HUDEP-2 (cell line): ENCODE results near the gene NET1.
"Not testable (repeated sequence)": the region's sequence is repeated elsewhere in the genome, so short reads cannot be mapped to it uniquely, and the experiment has no call there.

Source experiments
- DNase-seq, 76 experiments: peaks; one replicate each; lab custom pipeline; 2025; ENCODE audit not compliant: unreplicated experiment in 76 of 76; lab: John Stamatoyannopoulos, UW

Gene NET1

GRCh38 chr10:5461914-5462840 lies 49.8 kb downstream of the NET1 start:
- DNase-seq = peak in 7 of 76 experiments; percentile 14 to 62 (median 43)

DNA sequence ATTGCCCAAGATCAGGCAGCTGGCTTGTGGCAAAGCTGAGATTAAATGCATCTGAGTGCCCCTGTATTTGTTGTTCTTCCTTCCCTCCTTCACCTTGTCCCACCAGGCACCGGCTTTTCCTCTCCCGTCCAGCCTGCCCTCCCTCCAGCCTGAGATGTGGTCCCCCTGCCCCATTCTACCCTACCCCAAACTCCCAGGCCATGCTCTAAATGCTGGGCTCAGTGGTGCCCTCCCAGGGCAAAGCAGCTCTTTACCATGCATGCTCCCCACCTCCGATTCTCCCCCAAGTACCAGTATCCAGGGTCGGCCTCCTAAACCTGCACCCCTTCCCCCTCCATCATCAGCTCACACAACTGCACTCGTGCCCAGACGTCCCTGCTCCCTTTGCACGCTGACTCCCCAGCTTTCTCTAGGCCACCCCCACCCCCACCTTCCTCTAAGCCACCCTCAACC lies 50.5 kb downstream of the NET1 start:
- no peak for DNase-seq

DNA sequence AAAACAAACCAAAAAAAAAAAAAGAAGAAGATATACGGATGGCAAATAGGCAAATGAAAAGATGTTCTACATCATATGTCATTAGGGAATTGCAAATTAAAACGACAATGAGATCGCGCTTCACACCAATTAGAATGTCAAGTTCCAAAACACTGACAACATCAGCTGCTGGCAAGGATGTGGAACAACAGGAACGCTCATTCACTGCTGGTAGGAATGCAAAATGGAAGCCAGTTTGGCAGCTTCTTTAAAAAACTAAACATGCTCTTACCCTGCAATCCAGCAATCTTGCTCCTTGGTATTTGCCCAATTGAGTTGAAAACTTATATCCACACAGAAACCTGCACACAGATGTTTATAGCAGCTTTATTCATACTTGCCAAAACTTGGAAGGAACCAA lies 52.2 kb downstream of the NET1 start:
- DNase-seq = no peak

- no peak for DNase-seq
Observed at GRCh38 chr10:5465976-5466450, 53.7 kb downstream of the NET1 start.

- DNase-seq = no peak
Observed at GRCh38 chr10:5466451-5467206, 54.3 kb downstream of the NET1 start.

DNA sequence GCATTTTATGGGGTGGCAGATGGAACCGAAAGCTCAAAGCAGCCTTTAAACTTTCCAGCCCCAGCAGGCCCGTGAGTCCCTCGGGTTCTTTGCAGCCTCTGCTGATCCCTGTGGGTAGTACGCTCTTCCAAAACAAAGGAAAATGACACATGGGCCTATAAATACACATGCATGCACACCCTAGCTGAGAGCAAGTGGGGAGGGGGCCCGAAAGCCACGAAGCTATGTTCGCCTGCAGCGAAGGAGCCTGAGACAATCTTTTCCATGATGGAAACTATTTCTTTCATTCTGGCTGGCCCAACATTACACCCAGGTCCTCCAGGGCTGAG lies 54.8 kb downstream of the NET1 start:
- DNase-seq = no peak

- no peak for DNase-seq
Observed at GRCh38 chr10:5467634-5468255, 55.4 kb downstream of the NET1 start.

DNA sequence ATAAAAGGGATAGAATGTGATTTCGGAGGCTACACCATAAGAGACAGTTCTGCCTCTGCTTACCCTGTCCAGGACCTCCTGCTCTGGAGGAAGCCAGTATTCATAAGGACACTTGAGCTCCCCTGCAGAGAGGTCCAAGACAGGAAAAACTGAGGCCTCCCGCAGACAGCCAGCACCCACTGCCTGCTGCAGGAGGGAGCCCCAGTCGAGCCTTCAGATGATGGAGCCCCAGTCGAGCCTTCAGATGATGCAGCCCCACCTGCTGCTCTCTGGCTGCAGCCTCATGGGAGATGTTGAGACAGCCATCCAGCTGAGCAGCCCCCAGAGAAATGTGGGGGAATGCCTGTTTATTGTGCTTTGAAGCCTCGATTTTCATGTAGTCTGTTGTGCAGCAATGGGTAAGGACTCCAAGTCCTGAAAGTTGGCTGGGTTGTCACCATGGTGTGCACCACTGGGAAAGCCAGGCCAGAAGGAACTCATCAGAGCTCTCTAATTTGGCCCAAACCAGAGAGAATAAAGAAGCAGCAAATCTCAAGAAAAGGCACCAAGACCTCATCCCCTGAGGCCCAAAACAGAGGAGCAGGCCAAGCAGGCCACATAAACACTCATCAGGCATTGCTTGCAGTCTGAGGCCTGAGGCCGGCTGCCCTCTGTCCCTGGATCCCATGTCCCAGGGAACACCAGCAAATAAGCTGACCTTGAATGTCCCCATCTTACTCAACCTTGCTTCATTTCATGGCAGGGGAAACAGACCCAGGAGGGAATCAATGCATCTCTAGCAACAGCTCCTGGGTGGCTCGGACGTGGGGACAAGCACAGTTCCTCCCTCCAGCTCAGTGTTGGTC lies 56.1 kb downstream of the NET1 start:
- no peak for DNase-seq

DNA sequence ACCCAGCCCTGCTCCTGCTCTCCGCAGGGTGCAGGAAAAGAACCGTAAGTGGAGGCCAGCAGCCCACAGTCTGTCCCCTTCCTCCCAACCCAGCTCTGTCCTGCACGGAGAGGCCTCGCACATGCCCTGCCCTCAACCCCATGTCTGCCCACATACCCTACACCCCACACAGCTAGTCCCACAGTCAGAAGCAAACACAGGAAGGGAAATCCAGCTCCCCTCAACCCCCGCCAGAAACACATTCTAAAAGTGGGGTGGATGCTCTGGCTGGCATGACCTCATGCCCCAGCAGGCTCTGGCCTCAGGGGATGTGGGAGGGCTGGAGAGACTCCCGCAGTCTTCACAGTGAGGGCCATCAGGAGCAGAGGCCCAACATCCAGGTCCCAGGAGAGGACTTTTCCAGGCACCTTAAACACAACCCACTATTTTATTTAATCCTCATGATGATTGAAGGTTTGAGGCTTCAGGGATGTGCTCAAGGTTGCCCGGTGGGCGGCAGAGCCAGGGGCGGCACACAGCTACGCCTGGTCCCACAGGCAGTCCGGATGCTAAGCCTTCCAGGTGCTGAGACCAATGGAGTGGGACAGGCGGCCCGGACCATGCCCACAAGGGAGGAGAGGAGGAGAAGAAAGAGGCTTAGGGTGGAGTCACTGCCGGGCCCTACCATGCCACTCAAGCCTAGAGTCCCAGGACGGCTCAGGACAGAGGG lies 57.1 kb downstream of the NET1 start:
- no peak for DNase-seq

DNA sequence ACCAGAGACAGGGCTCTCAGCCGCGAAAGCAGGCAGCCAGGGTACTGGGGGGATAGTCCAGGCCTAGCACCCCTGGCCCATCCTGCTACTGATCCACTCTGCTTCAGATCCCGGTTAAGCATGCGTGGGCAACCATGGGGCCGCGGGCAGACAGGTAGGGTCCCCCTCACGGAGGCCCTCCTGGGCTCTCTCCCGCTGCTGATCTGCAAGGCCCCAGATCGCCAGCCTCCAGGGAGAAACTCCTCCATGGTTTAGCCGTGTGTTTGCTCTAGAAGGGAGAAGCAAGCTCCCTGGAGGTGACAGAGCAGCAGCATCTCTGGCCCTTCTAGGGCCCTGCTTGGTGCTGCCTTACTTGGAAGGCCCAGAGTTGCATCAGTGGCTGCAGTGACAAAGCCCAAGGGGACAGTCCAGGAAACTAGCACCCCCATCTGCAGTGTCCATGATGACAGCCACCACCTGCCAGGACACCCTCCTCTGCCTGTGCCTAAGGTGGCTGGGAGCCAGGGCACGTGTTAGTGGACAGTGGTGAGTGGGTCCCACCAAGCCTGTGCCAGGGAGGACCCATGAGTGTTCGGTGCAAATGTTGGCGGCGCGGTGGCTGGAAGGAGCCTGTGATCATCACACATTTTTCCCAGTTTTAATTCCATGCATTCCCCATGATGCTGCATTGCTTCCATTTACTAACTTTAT lies 57.9 kb downstream of the NET1 start:
- no peak for DNase-seq

DNA sequence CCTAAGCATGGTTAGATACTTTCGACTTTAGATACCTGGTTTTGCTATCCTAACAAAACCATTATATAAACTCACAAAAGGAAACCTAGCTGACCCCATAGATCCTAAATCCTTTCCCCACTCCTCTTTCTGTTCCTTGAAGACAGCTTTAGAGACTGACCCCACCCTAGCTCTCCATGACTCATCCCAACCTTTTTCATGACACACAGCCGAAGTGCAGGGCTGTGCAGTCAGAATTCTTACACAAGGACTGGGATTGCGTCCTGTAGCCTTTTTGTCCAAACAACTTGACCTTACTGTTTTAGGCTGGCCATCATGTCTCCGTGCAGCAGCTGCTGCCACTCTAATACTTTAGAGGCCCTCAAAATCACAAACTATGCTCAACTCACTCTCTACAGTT lies 62.3 kb downstream of the NET1 start:
- not testable (repeated sequence) for DNase-seq

GRCh38 chr10:5475088-5475487 lies 62.7 kb downstream of the NET1 start:
- not testable (repeated sequence) for DNase-seq

- DNase-seq = not testable (repeated sequence)
Observed at GRCh38 chr10:5475974-5476807, 63.8 kb downstream of the NET1 start.

DNA sequence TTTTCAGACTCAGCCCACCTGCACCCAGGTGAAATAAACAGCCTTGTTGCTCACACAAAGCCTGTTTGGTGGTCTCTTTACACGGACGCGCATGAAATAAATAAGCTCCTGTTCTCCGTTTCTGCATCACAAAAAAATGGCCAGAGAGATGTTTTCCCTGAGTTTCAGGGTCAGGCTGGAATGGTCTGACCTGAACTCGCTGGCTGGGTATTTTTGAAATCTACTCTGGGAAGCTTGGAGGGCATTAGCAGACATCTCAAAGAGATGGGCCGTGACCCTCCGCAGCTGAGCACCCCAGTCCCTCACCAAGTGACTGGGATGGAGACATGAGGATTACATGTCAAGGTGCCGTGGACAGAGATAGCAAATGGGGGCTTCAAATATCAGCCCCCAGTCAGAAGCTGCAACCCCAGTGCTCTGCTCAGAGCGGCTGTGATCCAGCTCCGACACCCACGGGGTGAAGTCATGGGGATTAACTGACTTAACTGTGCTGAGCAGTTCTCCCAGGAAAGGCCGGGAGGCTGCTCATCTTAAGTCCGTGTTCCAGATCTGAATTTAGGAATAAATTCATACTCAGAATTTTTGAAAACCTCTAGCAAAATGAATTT lies 64.7 kb downstream of the NET1 start:
- DNase-seq = no peak

GRCh38 chr10:5477948-5478693 lies 65.8 kb downstream of the NET1 start:
- peak in 9 of 76 experiments; percentile 2 to 55 (median 26) for DNase-seq

GRCh38 chr10:5478694-5479305 lies 66.4 kb downstream of the NET1 start:
- DNase-seq = no peak
